GM19328 (cell line): ENCODE measurements around the gene ST6GALNAC3.

ENCODE experiments used
- ATAC-seq: cut with Tn5 transposase; IDR thresholded peaks from one replicate; pipeline ENCODE4 v1.9.1; 2021; ENCODE audit warnings: mild to moderate bottlenecking, moderate library complexity; ENCODE audit not compliant: unreplicated experiment

ST6GALNAC3 gene

GRCh38 chr1:76140227-76140626, 65.7 kb downstream of the ST6GALNAC3 start:
- ATAC-seq, result no peak

- ATAC-seq, result no peak
These were observed 67.4 kb downstream of the ST6GALNAC3 start for GRCh38 chr1:76141929-76142328.

- no peak for ATAC-seq
These were observed 68.4 kb downstream of the ST6GALNAC3 start for GRCh38 chr1:76142771-76143540.

- no peak for ATAC-seq
These were observed 69.7 kb downstream of the ST6GALNAC3 start for GRCh38 chr1:76144247-76144646.

- ATAC-seq, result no peak
These were observed 70.8 kb downstream of the ST6GALNAC3 start for GRCh38 chr1:76145332-76145731.

GRCh38 chr1:76146184-76146583, 71.6 kb downstream of the ST6GALNAC3 start:
- no peak for ATAC-seq

- ATAC-seq, result no peak
These were observed 73.4 kb downstream of the ST6GALNAC3 start for GRCh38 chr1:76147917-76148316.

GRCh38 chr1:76148460-76148859, 73.9 kb downstream of the ST6GALNAC3 start:
- ATAC-seq, result no peak

- no peak for ATAC-seq
These were observed 79.3 kb downstream of the ST6GALNAC3 start for GRCh38 chr1:76153841-76154205.

- ATAC-seq, result peak; percentile 96
These were observed 79.8 kb downstream of the ST6GALNAC3 start for GRCh38 chr1:76154206-76154956.

GRCh38 chr1:76156987-76157386, 82.4 kb downstream of the ST6GALNAC3 start:
- no peak for ATAC-seq

GRCh38 chr1:76158126-76158525, 83.6 kb downstream of the ST6GALNAC3 start:
- ATAC-seq, result no peak

GRCh38 chr1:76160225-76160624, 85.7 kb downstream of the ST6GALNAC3 start:
- no peak for ATAC-seq

- ATAC-seq, result no peak
These were observed 86.9 kb downstream of the ST6GALNAC3 start for GRCh38 chr1:76161451-76161850.

- ATAC-seq, result no peak
These were observed 87.7 kb downstream of the ST6GALNAC3 start for GRCh38 chr1:76162254-76162653.

- ATAC-seq, result no peak
These were observed 89.6 kb downstream of the ST6GALNAC3 start for GRCh38 chr1:76164165-76164564.

GRCh38 chr1:76170084-76170483, 95.5 kb downstream of the ST6GALNAC3 start:
- no peak for ATAC-seq

GRCh38 chr1:76170513-76170912, 96.0 kb downstream of the ST6GALNAC3 start:
- no peak for ATAC-seq

GRCh38 chr1:76176000-76176399, 101.5 kb downstream of the ST6GALNAC3 start:
- no peak for ATAC-seq

- no peak for ATAC-seq
These were observed 103.1 kb downstream of the ST6GALNAC3 start for GRCh38 chr1:76177615-76178014.

- no peak for ATAC-seq
These were observed 104.7 kb downstream of the ST6GALNAC3 start for GRCh38 chr1:76179219-76179698.

- no peak for ATAC-seq
These were observed 110.7 kb downstream of the ST6GALNAC3 start for GRCh38 chr1:76185207-76185606.
